Suprapubic skin (tissue), 4 donors: ENCODE results near the gene ARHGEF6. TPM values are rescaled to one million over a fixed set of nuclear protein-coding genes. Genes with fewer than 3 reads are reported as not detected.

Experiments
- DNase-seq, 2 donors: peaks; one replicate each; pipeline ENCODE4 v3.0.0-alpha.2; 2019; ENCODE audit warnings: low spot score in 2 of 2
- H3K27ac ChIP-seq: fragments of 200-600 bp; sonication (generic); one replicate; pipeline ENCODE4 v1.5.1; 2019
- H3K27me3 ChIP-seq: fragments of 200-600 bp; sonication (generic); one replicate; pipeline ENCODE4 v1.5.1; 2019
- H3K36me3 ChIP-seq: fragments of 200-600 bp; sonication (generic); one replicate; pipeline ENCODE4 v1.5.1; 2019
- H3K4me1 ChIP-seq: fragments of 200-600 bp; sonication (generic); one replicate; pipeline ENCODE4 v1.5.1; 2019
- H3K4me3 ChIP-seq: fragments of 200-600 bp; sonication (generic); one replicate; pipeline ENCODE4 v1.5.1; 2019; ENCODE audit warnings: mild to moderate bottlenecking
- H3K9me3 ChIP-seq: fragments of 200-600 bp; sonication (generic); one replicate; pipeline ENCODE4 v1.5.1; 2019
- EP300 ChIP-seq: sonication (generic); formaldehyde crosslinking; IDR thresholded peaks from one replicate; pipeline ENCODE4 v1.6.1; 2017; ENCODE audit warnings: antibody characterized with exemption
- POLR2A ChIP-seq, 2 donors: fragments of 450-650 bp; IDR thresholded peaks; one replicate each; pipeline ENCODE4 v1.6.1; 2017; ENCODE audit warnings: antibody characterized with exemption in 2 of 2, mild to moderate bottlenecking in 2 of 2, moderate library complexity in 2 of 2
- POLR2AphosphoS5 ChIP-seq, 3 donors: sonication (generic); formaldehyde crosslinking; IDR thresholded peaks; one replicate each; pipeline ENCODE4 v1.6.1; 2017; ENCODE audit warnings: antibody characterized with exemption in 3 of 3
- WGBS: methylation state at CpG from one replicate; pipeline ENCODE4 v1.1.5; 2018; 5-methylcytosine and 5-hydroxymethylcytosine counted together
- total RNA-seq, 4 donors: library from RNA; depleted of rRNA; stranded (reverse); fragments of >200 nt; gene quantifications; one replicate each; pipeline ENCODE4 v1.1.0, GENCODE V29; 2016
- TF ChIP-seq, protein P1 (sequence below), 2 donors: fragments of 200-600 bp in 1 of 2; fragments of 450-650 bp in 1 of 2; sonication (generic) in 1 of 2; IDR thresholded peaks; one replicate each; pipeline ENCODE4 v1.5.1; 2016 to 2019; ENCODE audit warnings: antibody characterized with exemption in 2 of 2, mild to moderate bottlenecking in 1 of 2, moderate library complexity in 1 of 2

ARHGEF6 gene
- total RNA-seq, 4 donors from 2014 or later: 5.9 to 16.9 (median 7.2) TPM

DNA sequence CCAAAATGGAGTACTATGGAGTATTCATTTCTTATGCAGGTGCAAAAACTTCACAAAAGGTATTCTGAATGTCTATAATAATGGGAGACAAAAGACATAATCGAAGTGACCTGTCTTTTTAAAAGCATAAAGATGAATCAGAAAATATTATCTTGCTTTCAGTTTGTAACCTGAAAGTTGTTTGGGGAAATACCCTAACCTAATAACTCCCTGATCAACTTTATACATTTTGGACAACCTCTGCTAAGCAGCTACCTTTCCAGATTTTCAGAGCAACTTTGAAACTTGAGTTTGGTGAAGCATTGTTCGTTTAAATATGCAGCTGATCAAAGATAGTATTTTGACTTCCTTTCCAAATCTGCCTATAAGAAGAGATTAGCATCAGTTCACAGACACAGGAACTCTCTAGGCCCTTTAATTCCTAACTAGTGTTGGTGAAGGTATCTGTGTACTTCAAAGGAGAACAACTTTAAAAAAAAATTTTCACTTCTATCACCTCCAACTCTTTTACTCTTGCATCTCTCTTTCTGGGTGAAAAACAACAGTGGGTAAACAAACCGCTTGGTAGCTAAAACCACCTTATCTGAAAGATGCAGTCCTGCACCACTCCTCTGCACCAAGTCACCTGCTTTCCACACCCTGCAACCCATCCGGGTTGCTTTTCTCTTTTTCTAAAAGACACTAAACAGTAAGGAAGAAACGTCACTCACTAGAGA is 106.3 kb downstream of the ARHGEF6 start:
- DNase-seq: no peak
- WGBS: 44% methylated on average over 5 of the region's 5 CpGs
- H3K4me1 ChIP-seq: no peaks in the 10 kb centered on the region
- peaks cover 4% of the 10 kb centered on the region for H3K36me3 ChIP-seq
- H3K4me3 ChIP-seq: no peak overlapping the region
- H3K27ac ChIP-seq: no peak overlapping the region
- TF ChIP-seq, protein P1, sequence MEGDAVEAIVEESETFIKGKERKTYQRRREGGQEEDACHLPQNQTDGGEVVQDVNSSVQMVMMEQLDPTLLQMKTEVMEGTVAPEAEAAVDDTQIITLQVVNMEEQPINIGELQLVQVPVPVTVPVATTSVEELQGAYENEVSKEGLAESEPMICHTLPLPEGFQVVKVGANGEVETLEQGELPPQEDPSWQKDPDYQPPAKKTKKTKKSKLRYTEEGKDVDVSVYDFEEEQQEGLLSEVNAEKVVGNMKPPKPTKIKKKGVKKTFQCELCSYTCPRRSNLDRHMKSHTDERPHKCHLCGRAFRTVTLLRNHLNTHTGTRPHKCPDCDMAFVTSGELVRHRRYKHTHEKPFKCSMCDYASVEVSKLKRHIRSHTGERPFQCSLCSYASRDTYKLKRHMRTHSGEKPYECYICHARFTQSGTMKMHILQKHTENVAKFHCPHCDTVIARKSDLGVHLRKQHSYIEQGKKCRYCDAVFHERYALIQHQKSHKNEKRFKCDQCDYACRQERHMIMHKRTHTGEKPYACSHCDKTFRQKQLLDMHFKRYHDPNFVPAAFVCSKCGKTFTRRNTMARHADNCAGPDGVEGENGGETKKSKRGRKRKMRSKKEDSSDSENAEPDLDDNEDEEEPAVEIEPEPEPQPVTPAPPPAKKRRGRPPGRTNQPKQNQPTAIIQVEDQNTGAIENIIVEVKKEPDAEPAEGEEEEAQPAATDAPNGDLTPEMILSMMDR (IDR thresholded peaks at IDR 0.05): no peak
- TF ChIP-seq POLR2A (IDR thresholded peaks at IDR 0.05): no peak
- TF ChIP-seq POLR2AphosphoS5 (IDR thresholded peaks at IDR 0.05): no peak
- no peak for TF ChIP-seq EP300
- no peaks in the 10 kb centered on the region for H3K27me3 ChIP-seq
- no peaks in the 10 kb centered on the region for H3K9me3 ChIP-seq

DNA sequence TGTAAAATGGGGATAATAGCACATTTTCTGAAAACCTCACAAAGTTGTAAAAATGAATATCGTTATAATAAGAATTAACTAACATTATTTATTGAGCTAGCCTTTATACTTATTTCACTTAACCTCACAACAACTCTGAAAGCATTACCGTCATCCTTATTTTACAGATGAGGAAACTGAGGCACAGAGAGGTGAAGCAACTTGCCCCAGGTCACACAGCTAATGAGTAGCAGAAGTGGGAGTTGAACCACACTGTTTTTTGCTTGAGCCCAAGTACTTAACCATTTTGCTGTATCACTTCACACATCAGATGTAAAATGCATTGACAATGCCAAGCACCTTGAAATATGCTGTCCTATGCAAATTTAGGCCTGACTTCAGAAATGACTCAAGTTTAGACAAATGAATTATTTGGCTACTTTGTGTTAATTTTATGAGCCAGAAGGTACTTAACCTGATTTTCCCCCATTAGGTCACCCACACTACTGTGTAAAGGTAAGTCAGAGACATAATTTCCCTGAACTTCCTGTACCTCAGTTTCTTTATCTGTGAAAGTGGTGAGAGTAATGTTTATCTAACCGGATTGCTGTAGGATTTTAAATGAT is 109.6 kb downstream of the ARHGEF6 start:
- Histone ChIP-seq H3K36me3 (peaks cover 7% of the 10 kb centered on the region), H3K27me3 (no peaks in the 10 kb centered on the region), H3K27ac (no peak overlapping the region), H3K4me3 (no peak overlapping the region), H3K9me3 (no peaks in the 10 kb centered on the region), H3K4me1 (no peaks in the 10 kb centered on the region)
- DNase-seq: no peak
- WGBS: 81% methylated on average over 3 of the region's 3 CpGs
- TF ChIP-seq POLR2A (IDR thresholded peaks at IDR 0.05) (no peak), EP300 (no peak), POLR2AphosphoS5 (IDR thresholded peaks at IDR 0.05) (no peak)
- TF ChIP-seq, protein P1 (IDR thresholded peaks at IDR 0.05): no peak

DNA sequence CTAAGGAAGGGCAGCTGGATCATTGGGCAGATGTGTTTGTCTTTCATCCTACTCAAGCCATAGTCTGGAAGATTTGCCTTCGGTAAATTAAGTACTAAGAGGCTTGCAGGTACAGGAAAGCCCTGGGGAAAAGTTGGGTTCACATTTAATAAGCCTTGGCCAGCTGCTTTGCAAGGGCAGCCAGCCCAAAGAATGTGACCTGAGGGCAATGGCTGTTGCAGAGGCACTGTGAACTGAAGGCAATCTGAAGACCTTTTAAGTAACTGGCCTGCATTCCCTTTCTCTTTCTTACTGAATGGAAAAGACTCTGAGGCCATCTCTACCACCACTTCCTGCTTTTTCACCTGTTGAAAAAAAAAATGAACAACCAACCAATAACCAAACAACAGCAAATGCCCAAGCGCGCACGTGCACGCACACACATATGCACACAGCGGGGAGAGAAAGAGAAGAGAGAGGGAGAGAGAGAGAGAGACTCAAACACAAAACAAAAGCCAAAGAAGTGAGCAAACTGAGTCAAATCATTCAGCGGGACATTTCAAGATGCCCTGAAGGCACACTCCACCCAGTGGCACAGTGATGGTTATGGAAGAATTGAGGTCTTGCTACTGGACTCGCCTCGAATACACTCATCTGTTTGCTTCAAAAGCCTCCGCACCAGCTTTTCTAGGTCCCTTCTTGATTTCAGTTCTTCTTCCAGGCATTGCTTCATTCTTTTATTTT is 113.1 kb downstream of the ARHGEF6 start:
- DNase-seq: no peak
- TF ChIP-seq, protein P1 (IDR thresholded peaks at IDR 0.05): no peak
- TF ChIP-seq EP300: no peak
- no peak for TF ChIP-seq POLR2A (IDR thresholded peaks at IDR 0.05)
- TF ChIP-seq POLR2AphosphoS5 (IDR thresholded peaks at IDR 0.05): no peak
- Histone ChIP-seq H3K27me3 (no peaks in the 10 kb centered on the region), H3K9me3 (no peaks in the 10 kb centered on the region), H3K36me3 (peaks cover 7% of the 10 kb centered on the region), H3K27ac (no peak overlapping the region), H3K4me3 (no peak overlapping the region), H3K4me1 (no peaks in the 10 kb centered on the region)
- 63% methylated on average over 10 of the region's 10 CpGs for WGBS

DNA sequence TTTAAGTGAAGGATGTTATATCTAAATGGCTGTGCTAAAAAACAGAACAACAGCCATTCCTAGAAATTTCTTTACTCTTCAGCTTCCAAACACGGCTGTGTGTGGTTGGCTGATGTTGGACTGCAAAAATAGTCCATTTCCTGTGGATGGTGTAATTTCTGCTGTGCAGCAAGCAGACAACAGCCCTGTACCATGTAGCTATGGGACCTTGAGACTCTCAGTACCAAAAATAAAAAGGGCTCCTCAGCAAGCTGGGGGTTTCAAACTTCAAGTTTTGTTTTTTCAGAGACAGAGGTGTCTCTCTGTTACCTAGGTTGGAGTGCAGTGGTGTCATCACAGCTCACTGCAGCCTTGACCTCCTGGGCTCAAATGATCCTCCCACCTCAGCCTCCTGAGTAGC is 114.6 kb downstream of the ARHGEF6 start:
- H3K36me3 ChIP-seq: peaks cover 3% of the 10 kb centered on the region
- WGBS: 57% methylated on average over 1 of the region's 1 CpG
- TF ChIP-seq POLR2A (IDR thresholded peaks at IDR 0.05) (no peak), EP300 (no peak), POLR2AphosphoS5 (IDR thresholded peaks at IDR 0.05) (no peak)
- TF ChIP-seq, protein P1 (IDR thresholded peaks at IDR 0.05): no peak

More for the DNA sequence above, 114.6 kb downstream of the ARHGEF6 start:
- H3K27me3 ChIP-seq: no peaks in the 10 kb centered on the region
- H3K9me3 ChIP-seq: no peaks in the 10 kb centered on the region
- DNase-seq: no peak
- H3K27ac ChIP-seq: no peak overlapping the region
- no peaks in the 10 kb centered on the region for H3K4me1 ChIP-seq
- no peak overlapping the region for H3K4me3 ChIP-seq
